H9 (cell line): ENCODE results near the gene SLC51B. TPM values are rescaled to one million over a fixed set of nuclear protein-coding genes. Genes with fewer than 3 reads are reported as not detected.
"Not testable (repeated sequence)": the region's sequence is repeated elsewhere in the genome, so short reads cannot be mapped to it uniquely, and the experiment has no call there.

Experiments
- DNase-seq: peaks from one replicate; pipeline ENCODE4 v3.0.0-alpha.2; 2017
- H2AFZ ChIP-seq: one replicate; pipeline ENCODE4 v1.6.1; 2013; ENCODE audit warnings: mild to moderate bottlenecking, low read length, control low read depth, moderate library complexity
- H2AK5ac ChIP-seq: 2 replicates; pipeline ENCODE4 v1.6.1; 2013; ENCODE audit warnings: low read length, control low read depth, mixed read lengths; ENCODE audit not compliant: insufficient read length
- H2BK120ac ChIP-seq: one replicate; pipeline ENCODE4 v1.6.1; 2013; ENCODE audit warnings: low read depth, mild to moderate bottlenecking, low read length, control low read depth, inconsistent platforms; ENCODE audit not compliant: poor library complexity, severe bottlenecking
- H2BK12ac ChIP-seq: 2 replicates; pipeline ENCODE4 v1.6.1; 2013; ENCODE audit warnings: low read length, control low read depth, mixed read lengths, low read depth; ENCODE audit not compliant: insufficient read length
- H2BK15ac ChIP-seq: 2 replicates; pipeline ENCODE4 v1.6.1; 2013; ENCODE audit warnings: low read depth, low read length, control low read depth
- H2BK20ac ChIP-seq: one replicate; pipeline ENCODE4 v1.6.1; 2013; ENCODE audit warnings: low read depth, mild to moderate bottlenecking, low read length, control low read depth, inconsistent platforms; ENCODE audit not compliant: poor library complexity, severe bottlenecking
- H2BK5ac ChIP-seq: 2 replicates; pipeline ENCODE4 v1.6.1; 2013; ENCODE audit warnings: low read length, control low read depth, mixed read lengths; ENCODE audit not compliant: insufficient read length
- H3K14ac ChIP-seq: 2 replicates; pipeline ENCODE4 v1.6.1; 2013; ENCODE audit warnings: low read length, control low read depth; ENCODE audit not compliant: insufficient read depth
- H3K18ac ChIP-seq: 2 replicates; pipeline ENCODE4 v1.6.1; 2013; ENCODE audit warnings: low read depth, mild to moderate bottlenecking, mixed read lengths, low read length, control low read depth; ENCODE audit not compliant: insufficient read length
- H3K23ac ChIP-seq: 2 replicates; pipeline ENCODE4 v1.6.1; 2013; ENCODE audit warnings: low read length, control low read depth, mixed read lengths, low read depth; ENCODE audit not compliant: insufficient read length
- H3K23me2 ChIP-seq: 2 replicates; pipeline ENCODE4 v1.6.1; 2013; ENCODE audit warnings: low read depth, mild to moderate bottlenecking, mixed read lengths, low read length, control low read depth; ENCODE audit not compliant: insufficient read length, poor library complexity, severe bottlenecking
- H3K27ac ChIP-seq: 2 replicates; pipeline ENCODE4 v1.5.1; 2013; ENCODE audit warnings: low read length, control low read depth, mixed read lengths, low read depth; ENCODE audit not compliant: insufficient read length
- H3K27me3 ChIP-seq: 2 replicates; pipeline ENCODE4 v1.6.1; 2013; ENCODE audit warnings: low read length, control low read depth, inconsistent platforms; ENCODE audit not compliant: insufficient read depth
- H3K4ac ChIP-seq: 2 replicates; pipeline ENCODE4 v1.6.1; 2013; ENCODE audit warnings: low read depth, mild to moderate bottlenecking, control low read depth, inconsistent platforms, low read length, moderate library complexity
- H3K4me1 ChIP-seq: 2 replicates; pipeline ENCODE4 v1.6.1; 2013; ENCODE audit warnings: low read length, control low read depth, inconsistent platforms; ENCODE audit not compliant: insufficient read depth
- H3K4me2 ChIP-seq: 2 replicates; pipeline ENCODE4 v1.6.1; 2013; ENCODE audit warnings: low read length, control low read depth, mixed read lengths; ENCODE audit not compliant: insufficient read length, insufficient read depth
- H3K56ac ChIP-seq: 2 replicates; pipeline ENCODE4 v1.6.1; 2013; ENCODE audit warnings: low read depth, mild to moderate bottlenecking, mixed read lengths, low read length, control low read depth; ENCODE audit not compliant: insufficient read length
- H3K79me1 ChIP-seq: 2 replicates; pipeline ENCODE4 v1.6.1; 2013; ENCODE audit warnings: low read depth, mild to moderate bottlenecking, moderate library complexity, low read length, control low read depth, inconsistent platforms; ENCODE audit not compliant: insufficient read depth, poor library complexity, severe bottlenecking
- H3K79me2 ChIP-seq: 2 replicates; pipeline ENCODE4 v1.6.1; 2013; ENCODE audit warnings: low read length, control low read depth, inconsistent platforms; ENCODE audit not compliant: insufficient read depth
- H3K9ac ChIP-seq: 2 replicates; pipeline ENCODE4 v1.6.1; 2013; ENCODE audit warnings: low read length, control low read depth, mixed read lengths; ENCODE audit not compliant: insufficient read length; ENCODE audit errors: extremely low read depth
- H3K9me3 ChIP-seq: one replicate; pipeline ENCODE4 v1.6.1; 2013; ENCODE audit warnings: low read depth, low read length, inconsistent platforms; ENCODE audit not compliant: control insufficient read depth
- H3T11ph ChIP-seq: one replicate; pipeline ENCODE4 v1.6.1; 2013; ENCODE audit warnings: mild to moderate bottlenecking, low read length, control low read depth, inconsistent platforms
- H4K20me1 ChIP-seq: one replicate; pipeline ENCODE4 v1.6.1; 2013; ENCODE audit not compliant: control insufficient read depth, insufficient read length, insufficient read depth
- H4K5ac ChIP-seq: 2 replicates; pipeline ENCODE4 v1.6.1; 2013; ENCODE audit warnings: low read depth, mild to moderate bottlenecking, mixed read lengths, low read length, control low read depth; ENCODE audit not compliant: insufficient read length
- H4K8ac ChIP-seq: replicated peaks from 2 replicates; pipeline ENCODE4 v1.6.1; 2013; ENCODE audit warnings: low read length, control low read depth, mixed read lengths, low read depth; ENCODE audit not compliant: insufficient read length
- H4K91ac ChIP-seq: 2 replicates; pipeline ENCODE4 v1.6.1; 2013; ENCODE audit warnings: low read depth, mild to moderate bottlenecking, moderate library complexity, mixed read lengths, low read length, control low read depth; ENCODE audit not compliant: insufficient read length
- H3K27ac Mint-ChIP-seq, 3 experiments: 2 replicates in 2 of 3; 3 replicates in 1 of 3; pipeline ENCODE4 v1.8.0; 2020 to 2021; ENCODE audit warnings: mixed read lengths in 3 of 3, mild to moderate bottlenecking in 1 of 3, moderate library complexity in 1 of 3
- H3K27me3 Mint-ChIP-seq: 2 replicates; pipeline ENCODE4 v1.8.0; 2021; ENCODE audit warnings: low read depth, mild to moderate bottlenecking, moderate library complexity, mixed read lengths
- H3K36me3 Mint-ChIP-seq, 3 experiments: 2 replicates in 2 of 3; 3 replicates in 1 of 3; pipeline ENCODE4 v1.8.0; 2020 to 2021; ENCODE audit warnings: low read depth in 3 of 3, mixed read lengths in 3 of 3; ENCODE audit not compliant: insufficient read depth in 1 of 3
- H3K4me1 Mint-ChIP-seq, 2 experiments: 2 replicates each; pipeline ENCODE4 v1.8.0; 2020; ENCODE audit warnings: mixed read lengths in 2 of 2
- H3K4me3 Mint-ChIP-seq, 2 experiments: 2 replicates in 1 of 2; 3 replicates in 1 of 2; pipeline ENCODE4 v1.8.0; 2020 to 2021; ENCODE audit warnings: mild to moderate bottlenecking in 2 of 2, mixed read lengths in 2 of 2, moderate library complexity in 1 of 2
- H3K9me3 Mint-ChIP-seq, 2 experiments: 2 replicates in 1 of 2; 3 replicates in 1 of 2; pipeline ENCODE4 v1.8.0; 2020; ENCODE audit warnings: mild to moderate bottlenecking in 2 of 2, mixed read lengths in 2 of 2, moderate library complexity in 1 of 2
- WGBS: extraction: QIAGEN DNeasy Blood & Tissue Kit; methylation state at CpG from one replicate; pipeline ENCODE4 v1.1.7; 2013; ENCODE audit warnings: missing lambda C conversion rate, low lambda C conversion rate, mixed read lengths; ENCODE audit not compliant: insufficient read length; ENCODE audit errors: extremely low coverage; 5-methylcytosine and 5-hydroxymethylcytosine counted together
- total RNA-seq: library from RNA; stranded (reverse); gene quantifications from 2 replicates; pipeline ENCODE4 v1.2.1, GENCODE V29; 2021
- TF ChIP-seq, protein P1 (sequence below): fragments of 200-600 bp; sonication (generic); conservative IDR thresholded peaks from 3 replicates; pipeline ENCODE4 v1.8.0; 2021; ENCODE audit warnings: antibody characterized with exemption, mild to moderate bottlenecking

The SLC51B gene
- total RNA-seq, 1 experiment from 2014 or later: not detected

DNA sequence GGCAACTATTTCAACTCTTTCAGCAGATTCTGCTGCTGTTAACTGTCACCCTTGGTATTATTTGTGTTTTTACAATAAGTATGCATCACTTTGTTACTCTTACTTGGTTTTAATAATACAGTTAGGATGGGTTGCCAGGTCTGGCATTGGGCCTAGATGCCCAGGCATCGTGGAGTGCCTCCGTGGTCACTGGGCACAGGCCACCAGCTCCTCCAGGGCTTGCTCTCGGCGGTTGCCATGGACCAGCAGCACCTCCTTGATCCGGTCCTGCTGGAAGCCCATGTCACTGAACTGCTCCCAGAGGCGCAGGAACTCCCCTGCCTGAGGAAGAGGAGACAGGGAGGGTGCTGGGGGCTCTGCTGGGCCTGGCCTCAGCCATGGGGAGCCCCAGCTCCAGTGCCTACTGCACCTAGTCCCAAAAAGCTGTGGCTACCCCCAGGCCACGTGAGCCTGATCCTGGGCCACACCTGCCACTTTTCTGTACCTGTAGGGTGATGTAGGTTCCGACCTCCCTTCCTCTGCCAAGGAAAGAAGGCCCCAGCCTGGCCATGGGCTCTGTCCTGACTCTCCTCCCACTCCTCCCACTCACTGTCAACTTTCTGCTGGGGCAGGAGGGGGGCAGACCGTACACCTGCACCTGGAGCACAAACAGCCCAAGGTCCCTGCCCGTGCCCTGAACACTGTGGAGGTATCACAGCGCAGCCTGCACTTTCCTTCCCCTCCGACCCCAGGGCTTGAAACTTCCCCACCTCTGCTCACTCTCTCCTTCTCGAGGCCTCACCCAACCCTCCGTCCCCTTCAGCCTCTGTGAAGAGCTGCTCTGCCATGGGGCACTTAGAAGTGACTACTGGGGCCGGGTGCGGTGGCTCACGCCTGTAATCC lies 48.0 kb downstream of the SLC51B start:
- H3K4me2 ChIP-seq: no peak overlapping the region
- H4K20me1 ChIP-seq: no peaks in the 10 kb centered on the region
- no peaks in the 10 kb centered on the region for H3K9me3 ChIP-seq
- H3K4me1 Mint-ChIP-seq: peaks cover 16 to 18% of the 10 kb centered on the region in 2 experiments
- no peak overlapping the region for H3T11ph ChIP-seq
- no peak overlapping the region; a peak in 1 of 5 replicates for H3K4me3 Mint-ChIP-seq
- H3K14ac ChIP-seq: no peak overlapping the region
- H3K79me1 ChIP-seq: no peaks in the 10 kb centered on the region
- no peaks in the 10 kb centered on the region; the same call in 1 of the 2 replicates for H3K27me3 Mint-ChIP-seq
- no peak overlapping the region for H3K18ac ChIP-seq
- no peaks in the 10 kb centered on the region for H3K79me2 ChIP-seq
- no peak overlapping the region for H3K23ac ChIP-seq
- H4K5ac ChIP-seq: no peak overlapping the region
- H3K9me3 Mint-ChIP-seq: no peaks in the 10 kb centered on the region
- no peak overlapping the region for H3K56ac ChIP-seq
- no peak overlapping the region for H4K8ac ChIP-seq
- no peak overlapping the region for H4K91ac ChIP-seq
- no peak overlapping the region for H2BK15ac ChIP-seq
- H3K36me3 Mint-ChIP-seq: peaks cover 0 to 3% (median 2%) of the 10 kb centered on the region in 3 experiments; a peak in 2 of 7 replicates
- H3K27me3 ChIP-seq: no peaks in the 10 kb centered on the region
- WGBS: no CpG with 5 or more reads among the region's 17 CpGs
- H3K23me2 ChIP-seq: no peaks in the 10 kb centered on the region
- no peak overlapping the region for H2BK5ac ChIP-seq
- no peak overlapping the region for H2BK120ac ChIP-seq
- peak overlapping the region in 1 of 3 experiments; percentile 57; a peak in 1 of 7 replicates for H3K27ac Mint-ChIP-seq
- TF ChIP-seq, protein P1, sequence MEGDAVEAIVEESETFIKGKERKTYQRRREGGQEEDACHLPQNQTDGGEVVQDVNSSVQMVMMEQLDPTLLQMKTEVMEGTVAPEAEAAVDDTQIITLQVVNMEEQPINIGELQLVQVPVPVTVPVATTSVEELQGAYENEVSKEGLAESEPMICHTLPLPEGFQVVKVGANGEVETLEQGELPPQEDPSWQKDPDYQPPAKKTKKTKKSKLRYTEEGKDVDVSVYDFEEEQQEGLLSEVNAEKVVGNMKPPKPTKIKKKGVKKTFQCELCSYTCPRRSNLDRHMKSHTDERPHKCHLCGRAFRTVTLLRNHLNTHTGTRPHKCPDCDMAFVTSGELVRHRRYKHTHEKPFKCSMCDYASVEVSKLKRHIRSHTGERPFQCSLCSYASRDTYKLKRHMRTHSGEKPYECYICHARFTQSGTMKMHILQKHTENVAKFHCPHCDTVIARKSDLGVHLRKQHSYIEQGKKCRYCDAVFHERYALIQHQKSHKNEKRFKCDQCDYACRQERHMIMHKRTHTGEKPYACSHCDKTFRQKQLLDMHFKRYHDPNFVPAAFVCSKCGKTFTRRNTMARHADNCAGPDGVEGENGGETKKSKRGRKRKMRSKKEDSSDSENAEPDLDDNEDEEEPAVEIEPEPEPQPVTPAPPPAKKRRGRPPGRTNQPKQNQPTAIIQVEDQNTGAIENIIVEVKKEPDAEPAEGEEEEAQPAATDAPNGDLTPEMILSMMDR: no peak
- no peak overlapping the region for H2AK5ac ChIP-seq
- DNase-seq: peak; percentile 24
- no peaks in the 10 kb centered on the region for H3K4me1 ChIP-seq
- H2BK20ac ChIP-seq: no peak overlapping the region
- no peak overlapping the region for H3K4ac ChIP-seq
- no peak overlapping the region for H3K9ac ChIP-seq
- no peak overlapping the region for H2AFZ ChIP-seq
- no peak overlapping the region for H2BK12ac ChIP-seq
- H3K27ac ChIP-seq: no peak overlapping the region

DNA sequence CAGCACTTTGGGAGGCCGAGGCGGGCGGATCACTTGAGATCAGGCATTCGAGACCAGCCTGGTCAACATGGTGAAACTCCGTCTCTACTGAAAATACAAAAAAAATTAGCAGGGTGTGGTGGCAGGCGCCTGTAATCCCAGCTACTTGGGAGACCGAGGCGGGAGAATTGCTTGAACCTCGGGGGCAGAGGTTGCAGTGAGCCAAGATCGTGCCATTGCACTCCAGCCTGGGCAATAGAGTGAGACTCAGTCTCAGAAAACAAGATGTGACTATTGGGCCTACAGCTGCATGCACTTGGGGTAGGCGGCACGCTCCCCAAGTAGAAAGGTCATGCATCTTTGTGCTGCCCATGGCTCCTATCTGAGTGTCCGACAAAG lies 48.6 kb downstream of the SLC51B start:
- not testable (repeated sequence) for H2BK20ac ChIP-seq, H3K4me1 ChIP-seq, H3K23ac ChIP-seq, H3K4ac ChIP-seq, H4K5ac ChIP-seq, H3K4me2 ChIP-seq, H3K18ac ChIP-seq, DNase-seq, H3K9ac ChIP-seq, H3K27me3 ChIP-seq, H4K91ac ChIP-seq, H2BK15ac ChIP-seq, H3T11ph ChIP-seq, H3K27me3 Mint-ChIP-seq, H3K79me2 ChIP-seq, H3K36me3 Mint-ChIP-seq, H2AFZ ChIP-seq, H3K9me3 ChIP-seq, H3K79me1 ChIP-seq, H4K8ac ChIP-seq, H3K9me3 Mint-ChIP-seq, H2BK120ac ChIP-seq, H2BK5ac ChIP-seq, H3K23me2 ChIP-seq, H3K27ac ChIP-seq, H3K56ac ChIP-seq, H2AK5ac ChIP-seq, H3K4me3 Mint-ChIP-seq, H3K14ac ChIP-seq, H2BK12ac ChIP-seq, H4K20me1 ChIP-seq
- WGBS: no CpG with 5 or more reads among the region's 13 CpGs
- peaks cover 11 to 14% of the 10 kb centered on the region in 2 experiments for H3K4me1 Mint-ChIP-seq
- peak overlapping the region in 2 of 3 experiments; percentile 57 to 66; a peak in 3 of 7 replicates for H3K27ac Mint-ChIP-seq
